ENCODE measurements around the gene TMEM30A.

DNA sequence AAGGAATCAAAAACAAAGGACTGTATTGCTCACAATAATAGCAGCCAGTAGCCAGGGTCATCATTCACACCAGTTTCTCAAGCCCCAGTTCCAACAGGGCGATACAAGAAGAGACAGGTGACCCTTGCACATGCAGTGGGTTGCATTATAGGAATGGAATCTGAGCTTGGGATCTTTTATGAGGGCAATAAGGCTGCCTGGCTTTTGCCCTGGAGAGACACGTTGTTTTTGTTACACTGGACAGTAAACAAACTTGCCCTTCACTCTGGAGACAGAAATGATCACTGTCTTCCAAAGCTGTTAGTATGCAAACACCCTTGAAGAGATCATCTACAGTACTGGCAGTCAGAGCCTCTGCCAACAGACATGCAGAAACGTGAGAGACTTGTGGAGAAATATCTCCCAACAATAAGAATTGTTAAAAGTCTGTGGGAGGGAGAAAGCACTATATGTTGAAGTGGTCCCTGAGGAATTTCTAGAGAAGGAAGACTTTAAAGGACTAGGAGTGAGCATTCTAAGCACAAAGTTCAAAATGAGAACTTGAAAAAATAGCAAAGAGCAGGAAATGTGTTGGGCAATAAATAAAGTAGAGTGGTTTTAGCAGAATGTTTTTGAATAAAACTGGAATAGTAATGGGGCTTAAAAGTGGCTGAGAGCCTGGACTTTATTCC, 72.5 kb downstream of the TMEM30A start:
- no peak for TF ChIP-seq CTCF (tag by site-specific recombination; IDR thresholded peaks at IDR 0.05)
- TF ChIP-seq HOXA7 (CRISPR knock-in tag; IDR thresholded peaks at IDR 0.05; ENCODE audit: borderline replicate concordance): no peak
- TF ChIP-seq, protein P1, sequence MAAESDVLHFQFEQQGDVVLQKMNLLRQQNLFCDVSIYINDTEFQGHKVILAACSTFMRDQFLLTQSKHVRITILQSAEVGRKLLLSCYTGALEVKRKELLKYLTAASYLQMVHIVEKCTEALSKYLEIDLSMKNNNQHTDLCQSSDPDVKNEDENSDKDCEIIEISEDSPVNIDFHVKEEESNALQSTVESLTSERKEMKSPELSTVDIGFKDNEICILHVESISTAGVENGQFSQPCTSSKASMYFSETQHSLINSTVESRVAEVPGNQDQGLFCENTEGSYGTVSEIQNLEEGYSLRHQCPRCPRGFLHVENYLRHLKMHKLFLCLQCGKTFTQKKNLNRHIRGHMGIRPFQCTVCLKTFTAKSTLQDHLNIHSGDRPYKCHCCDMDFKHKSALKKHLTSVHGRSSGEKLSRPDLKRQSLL (tag by site-specific recombination; IDR thresholded peaks at IDR 0.05): no peak
- TF ChIP-seq, protein P2, sequence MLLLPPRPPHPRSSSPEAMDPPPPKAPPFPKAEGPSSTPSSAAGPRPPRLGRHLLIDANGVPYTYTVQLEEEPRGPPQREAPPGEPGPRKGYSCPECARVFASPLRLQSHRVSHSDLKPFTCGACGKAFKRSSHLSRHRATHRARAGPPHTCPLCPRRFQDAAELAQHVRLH (tag by site-specific recombination; IDR thresholded peaks at IDR 0.05): no peak
- TF ChIP-seq ZNF148 (tag by site-specific recombination; IDR thresholded peaks at IDR 0.05; ENCODE audit: borderline replicate concordance): no peak
- no peak for TF ChIP-seq ZFP3 (tag by site-specific recombination; IDR thresholded peaks at IDR 0.05; ENCODE audit: low read depth)
- no peak for TF ChIP-seq ZNF639 (tag by site-specific recombination; IDR thresholded peaks at IDR 0.05)
- TF ChIP-seq ZFP41 (tag by site-specific recombination; IDR thresholded peaks at IDR 0.05; ENCODE audit: borderline replicate concordance): no peak
- no peak for TF ChIP-seq GLI4 (tag by site-specific recombination; IDR thresholded peaks at IDR 0.05)

Data from HEK293 (cell line).